CD4-positive, alpha-beta T cell treated with Interleukin-15 for 4 hours (primary cell): Measurements from ENCODE around the gene DUSP2.
"Not testable (repeated sequence)": the region's sequence is repeated elsewhere in the genome, so short reads cannot be mapped to it uniquely, and the experiment has no call there.

ENCODE experiments used
- DNase-seq: peaks from one replicate; pipeline ENCODE4 v3.0.0-alpha.2; 2020; ENCODE audit warnings: low spot score

Gene DUSP2

GRCh38 chr2:96146881-96147592 lies 1.8 kb upstream of the DUSP2 start:
- no peak for DNase-seq

GRCh38 chr2:96146153-96146880 lies 1.1 kb upstream of the DUSP2 start:
- DNase-seq, result peak; percentile 81

- no peak for DNase-seq
Observed at GRCh38 chr2:96145848-96146152, 560 bp upstream of the DUSP2 start.

- DNase-seq, result no peak
Observed at GRCh38 chr2:96144481-96145035, 682 bp downstream of the DUSP2 start.

DNA sequence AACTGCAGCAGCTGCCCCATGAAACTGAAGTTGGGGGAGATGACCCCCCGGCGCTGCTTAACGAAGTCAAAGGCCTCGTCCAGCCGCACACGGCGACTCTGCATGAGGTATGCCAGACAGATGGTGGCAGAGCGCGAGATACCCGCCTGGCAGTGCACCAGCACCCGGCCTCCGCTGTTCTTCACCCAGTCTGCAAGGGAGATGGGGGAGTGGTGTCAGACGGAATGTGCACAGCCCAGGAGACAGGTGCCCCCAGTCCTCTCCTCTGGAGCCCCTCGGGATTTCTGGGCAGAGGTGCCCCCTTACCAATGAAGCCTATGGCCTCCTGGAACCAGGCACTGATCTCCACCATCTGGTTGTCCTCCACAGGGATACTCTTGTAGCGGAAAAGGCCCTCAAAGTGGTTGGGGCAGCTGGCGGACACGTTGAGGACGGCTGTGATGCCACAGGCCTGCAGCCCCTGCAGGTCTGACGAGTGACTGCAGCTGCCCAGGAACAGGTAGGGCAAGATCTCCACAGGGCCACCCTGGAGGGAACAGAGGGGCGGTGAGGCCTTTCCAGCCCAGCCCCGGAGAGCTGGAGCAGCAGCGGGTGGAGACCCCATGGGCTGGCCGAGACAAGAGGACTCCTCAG lies 1.3 kb downstream of the DUSP2 start:
- no peak for DNase-seq

GRCh38 chr2:96143231-96143847 lies 1.9 kb downstream of the DUSP2 start:
- no peak for DNase-seq

- DNase-seq, result no peak
Observed at GRCh38 chr2:96142217-96143113, 2.8 kb downstream of the DUSP2 start.

DNA sequence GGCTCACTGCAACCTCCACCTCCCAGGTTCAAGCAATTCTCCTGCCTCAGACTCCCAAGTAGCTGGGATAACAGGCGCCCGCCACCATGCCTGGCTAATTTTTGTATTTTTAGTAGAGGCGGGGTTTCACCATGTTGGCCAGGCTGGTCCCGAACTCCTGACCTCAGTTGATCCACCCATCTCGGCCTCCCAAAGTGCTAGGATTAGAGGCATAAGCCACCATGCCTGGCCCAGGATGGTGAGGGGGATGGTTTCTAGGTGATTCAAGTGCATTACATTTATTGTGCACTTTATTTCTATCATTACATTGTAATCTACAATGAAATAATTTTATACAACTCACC lies 3.6 kb downstream of the DUSP2 start:
- not testable (repeated sequence) for DNase-seq

DNA sequence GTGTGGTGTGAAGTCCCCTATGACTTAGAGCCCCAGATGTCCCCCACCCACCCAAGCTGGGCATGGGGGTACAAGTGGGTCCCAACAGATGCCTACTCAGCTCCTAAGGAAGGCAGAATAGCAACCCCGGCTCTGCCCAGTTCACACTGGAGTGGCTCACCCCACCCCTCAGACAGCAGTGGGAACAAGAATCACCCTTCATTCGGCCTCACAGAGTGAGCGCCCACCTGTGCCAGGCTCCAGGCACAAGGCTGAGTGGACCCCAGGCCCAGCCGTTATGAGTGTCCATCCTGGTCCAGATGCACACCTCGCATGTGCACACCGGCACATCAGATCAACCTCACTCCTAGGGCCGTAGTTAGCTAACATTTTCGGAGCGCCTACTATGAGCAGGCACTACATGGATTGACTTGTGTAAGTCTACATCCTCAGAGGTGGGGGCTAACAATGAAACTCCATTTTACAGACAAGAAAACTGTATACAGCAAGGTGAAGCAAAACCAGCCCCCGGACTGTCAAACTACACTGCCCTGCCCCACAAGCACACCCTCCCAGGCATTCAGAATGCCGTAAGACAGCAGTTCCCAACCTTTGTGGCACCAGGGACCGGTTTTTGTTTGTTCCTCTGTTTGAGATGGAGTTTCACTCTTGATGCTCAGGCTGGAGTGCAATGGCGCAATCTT lies 4.2 kb downstream of the DUSP2 start:
- no peak for DNase-seq

DNA sequence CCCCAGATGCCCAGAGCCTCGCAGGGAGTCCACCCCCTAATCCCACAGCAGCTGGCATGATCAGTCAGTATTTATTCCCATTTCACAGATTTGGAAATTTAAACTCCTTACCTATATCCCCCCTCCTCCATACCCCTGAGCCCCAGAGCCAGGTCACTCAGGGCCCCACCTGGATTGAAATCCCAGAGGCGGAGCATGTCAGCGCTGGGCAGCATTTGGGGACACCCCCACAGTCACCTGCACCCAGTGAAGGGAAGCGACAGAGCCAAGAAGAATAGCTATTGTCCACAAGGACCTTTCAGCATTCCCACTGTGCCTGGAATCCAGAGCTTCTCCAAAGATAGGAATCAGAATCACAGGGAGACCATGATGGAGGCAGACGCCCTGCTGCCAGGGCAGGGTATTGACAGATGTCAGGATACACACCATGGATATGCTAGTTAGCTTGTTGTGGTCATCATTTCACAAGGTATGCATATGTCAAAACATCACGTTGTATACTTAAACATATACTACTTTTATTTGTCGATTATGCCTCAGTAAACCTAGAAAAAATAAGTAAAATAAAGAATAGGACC lies 6.0 kb downstream of the DUSP2 start:
- no peak for DNase-seq

GRCh38 chr2:96138179-96139145 lies 6.8 kb downstream of the DUSP2 start, which contains the start of gene ASTL:
Gene ASTL, minus strand, starts transcription at chr2:96138502. Its CDS starts 66 bp downstream, at chr2:96138436.
- DNase-seq, result peak; percentile 67

- no peak for DNase-seq
Observed at GRCh38 chr2:96137321-96138178, 7.7 kb downstream of the DUSP2 start.

GRCh38 chr2:96136129-96136720 lies 9.0 kb downstream of the DUSP2 start:
- no peak for DNase-seq

DNA sequence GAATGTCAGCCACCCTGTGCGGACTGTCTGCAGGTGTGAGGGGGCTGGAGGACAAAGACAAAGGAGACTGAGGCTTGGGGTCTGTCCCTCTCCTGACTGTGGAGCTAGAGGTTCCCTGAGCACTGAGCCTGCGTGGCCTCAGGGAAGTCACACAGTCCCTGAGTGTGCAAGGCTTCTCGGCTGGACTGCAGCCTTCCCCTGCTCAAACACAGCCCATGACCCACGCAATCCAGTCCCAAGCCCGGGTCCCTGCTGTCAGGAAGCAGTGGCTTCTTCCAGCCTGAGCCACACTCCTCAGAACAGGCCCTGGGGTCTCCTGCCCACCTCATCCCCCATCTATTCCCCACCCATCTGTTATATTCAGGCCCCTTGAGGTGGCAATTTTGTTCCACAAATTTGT lies 9.6 kb downstream of the DUSP2 start:
- no peak for DNase-seq

GRCh38 chr2:96135171-96135570 lies 10.1 kb downstream of the DUSP2 start:
- no peak for DNase-seq

- DNase-seq, result no peak
Observed at GRCh38 chr2:96134421-96134820, 10.8 kb downstream of the DUSP2 start.

GRCh38 chr2:96131813-96132745 lies 13.2 kb downstream of the DUSP2 start:
- no peak for DNase-seq
